ENCODE measurements around the gene LYSMD3. TPM values are rescaled to one million over a fixed set of nuclear protein-coding genes. Genes with fewer than 3 reads are reported as not detected.

The LYSMD3 gene
- total and polyA plus RNA-seq, 9 of the 15 experiments (the other 6 are each of a cell fraction or from before 2014, with no cell fraction given): 9.5 to 42.3 (median 20.7) TPM

- H3K9me3 ChIP-seq (replicated peaks; ENCODE audit: control insufficient read depth, insufficient read depth, low read depth, low read length): peaks cover 7% of the 10 kb centered on the region; the same call in 1 of the 2 replicates
- peaks cover 22% of the 10 kb centered on the region; the same call in 2 of the 3 replicates for H3K79me2 ChIP-seq (ENCODE audit: control insufficient read depth, insufficient read depth, low read length)
- no peaks in the 10 kb centered on the region for H3K27me3 ChIP-seq (ENCODE audit: control insufficient read depth in 2 of 2, insufficient read depth in 2 of 2, low read length in 2 of 2)
- H2AFZ ChIP-seq (ENCODE audit: low read depth, low read length): no peak overlapping the region
- H3K4me1 ChIP-seq (replicated peaks in 1 of 2; ENCODE audit: control insufficient read depth in 2 of 2, insufficient read depth in 2 of 2, low read length in 2 of 2): peaks cover 0 to 5% of the 10 kb centered on the region in 2 experiments; a peak in 1 of 5 replicates
- no TSS peak for BruUV-seq (replicated peaks)
- intact Hi-C loops (cut with micrococcal nuclease) (no loop called here), in situ Hi-C loops (cut with MboI) (no loop called here)
- TF ChIP-seq, protein P1, sequence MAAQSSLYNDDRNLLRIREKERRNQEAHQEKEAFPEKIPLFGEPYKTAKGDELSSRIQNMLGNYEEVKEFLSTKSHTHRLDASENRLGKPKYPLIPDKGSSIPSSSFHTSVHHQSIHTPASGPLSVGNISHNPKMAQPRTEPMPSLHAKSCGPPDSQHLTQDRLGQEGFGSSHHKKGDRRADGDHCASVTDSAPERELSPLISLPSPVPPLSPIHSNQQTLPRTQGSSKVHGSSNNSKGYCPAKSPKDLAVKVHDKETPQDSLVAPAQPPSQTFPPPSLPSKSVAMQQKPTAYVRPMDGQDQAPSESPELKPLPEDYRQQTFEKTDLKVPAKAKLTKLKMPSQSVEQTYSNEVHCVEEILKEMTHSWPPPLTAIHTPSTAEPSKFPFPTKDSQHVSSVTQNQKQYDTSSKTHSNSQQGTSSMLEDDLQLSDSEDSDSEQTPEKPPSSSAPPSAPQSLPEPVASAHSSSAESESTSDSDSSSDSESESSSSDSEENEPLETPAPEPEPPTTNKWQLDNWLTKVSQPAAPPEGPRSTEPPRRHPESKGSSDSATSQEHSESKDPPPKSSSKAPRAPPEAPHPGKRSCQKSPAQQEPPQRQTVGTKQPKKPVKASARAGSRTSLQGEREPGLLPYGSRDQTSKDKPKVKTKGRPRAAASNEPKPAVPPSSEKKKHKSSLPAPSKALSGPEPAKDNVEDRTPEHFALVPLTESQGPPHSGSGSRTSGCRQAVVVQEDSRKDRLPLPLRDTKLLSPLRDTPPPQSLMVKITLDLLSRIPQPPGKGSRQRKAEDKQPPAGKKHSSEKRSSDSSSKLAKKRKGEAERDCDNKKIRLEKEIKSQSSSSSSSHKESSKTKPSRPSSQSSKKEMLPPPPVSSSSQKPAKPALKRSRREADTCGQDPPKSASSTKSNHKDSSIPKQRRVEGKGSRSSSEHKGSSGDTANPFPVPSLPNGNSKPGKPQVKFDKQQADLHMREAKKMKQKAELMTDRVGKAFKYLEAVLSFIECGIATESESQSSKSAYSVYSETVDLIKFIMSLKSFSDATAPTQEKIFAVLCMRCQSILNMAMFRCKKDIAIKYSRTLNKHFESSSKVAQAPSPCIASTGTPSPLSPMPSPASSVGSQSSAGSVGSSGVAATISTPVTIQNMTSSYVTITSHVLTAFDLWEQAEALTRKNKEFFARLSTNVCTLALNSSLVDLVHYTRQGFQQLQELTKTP (IDR thresholded peaks at IDR 0.05; ENCODE audit: low read depth in 1 of 2, partially characterized antibody in 2 of 2): no peak
- TF ChIP-seq MEF2D (tag; conservative IDR thresholded peaks at IDR 0.05; ENCODE audit: low read depth) (no peak), MTA1 (IDR thresholded peaks at IDR 0.05; ENCODE audit: borderline replicate concordance) (no peak), CEBPG (CRISPR knock-in tag; IDR thresholded peaks at IDR 0.05) (no peak), CEBPG (tag; conservative IDR thresholded peaks at IDR 0.05 in 1 of 2, IDR thresholded peaks at IDR 0.05 in 1 of 2) (no peak), ATF7 (IDR thresholded peaks at IDR 0.05) (no peak), CREB1 (IDR thresholded peaks at IDR 0.05) (no peak), CREB1 (CRISPR knock-in tag; IDR thresholded peaks at IDR 0.05) (no peak), NR3C1 (CRISPR knock-in tag; IDR thresholded peaks at IDR 0.05) (no peak), PREB (CRISPR knock-in tag; IDR thresholded peaks at IDR 0.05) (no peak)
- TF ChIP-seq, protein P2, sequence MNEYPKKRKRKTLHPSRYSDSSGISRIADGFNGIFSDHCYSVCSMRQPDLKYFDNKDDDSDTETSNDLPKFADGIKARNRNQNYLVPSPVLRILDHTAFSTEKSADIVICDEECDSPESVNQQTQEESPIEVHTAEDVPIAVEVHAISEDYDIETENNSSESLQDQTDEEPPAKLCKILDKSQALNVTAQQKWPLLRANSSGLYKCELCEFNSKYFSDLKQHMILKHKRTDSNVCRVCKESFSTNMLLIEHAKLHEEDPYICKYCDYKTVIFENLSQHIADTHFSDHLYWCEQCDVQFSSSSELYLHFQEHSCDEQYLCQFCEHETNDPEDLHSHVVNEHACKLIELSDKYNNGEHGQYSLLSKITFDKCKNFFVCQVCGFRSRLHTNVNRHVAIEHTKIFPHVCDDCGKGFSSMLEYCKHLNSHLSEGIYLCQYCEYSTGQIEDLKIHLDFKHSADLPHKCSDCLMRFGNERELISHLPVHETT (CRISPR knock-in tag; conservative IDR thresholded peaks at IDR 0.05 in 1 of 2, IDR thresholded peaks at IDR 0.05 in 1 of 2): no peak
- no peak for FAIRE-seq
- ATAC-seq: no peak
- H3K27ac ChIP-seq (ENCODE audit: extremely low read depth, low read depth, low read length): no peak overlapping the region
- no peak overlapping the region for H3K4me2 ChIP-seq (ENCODE audit: insufficient read depth, low read length)
- H4K20me1 ChIP-seq (replicated peaks; ENCODE audit: control insufficient read depth, insufficient read depth, low read length): no peaks in the 10 kb centered on the region
- POLR2A ChIA-PET: interaction anchor here (1.4 kb wide), 1 partner anchor 10 kb away, joined by 4 read pairs; the partner anchor contains the start of genes MBLAC2 and POLR3G
- peaks cover 76% of the 10 kb centered on the region for H3K36me3 ChIP-seq (ENCODE audit: control insufficient read depth, insufficient read depth, low read length)
- CTCF ChIA-PET (ENCODE audit: low intra/inter-chr PET ratio): no interaction called here
- no peaks in the 10 kb centered on the region for H3K9me1 ChIP-seq (ENCODE audit: control insufficient read depth, insufficient read depth, low read length)
- H3K4me3 ChIP-seq: no peak overlapping the region
- H3K9ac ChIP-seq (ENCODE audit: insufficient read depth in 1 of 2, low read depth in 2 of 2, low read length in 2 of 2): no peak overlapping the region
- 75% methylated on average over 3 of the region's 3 CpGs for WGBS (ENCODE audit: insufficient coverage, low coverage, missing lambda C conversion rate)
- DNase-seq (ENCODE audit: extremely low read depth in 1 of 4, low spot score in 3 of 4): no peak
Observed at GRCh38 chr5:90484540-90484939, 44.8 kb downstream of the LYSMD3 start.

All from K562 (cell line).